HepG2 (cell line): ENCODE data around the gene LOC128125822.
A peak's percentile ranks its signal among the peaks of the same experiment; 100 is the strongest.

Experiments
- HOXA3 ChIP-seq: sonication (generic); formaldehyde crosslinking; IDR thresholded peaks from 2 replicates; pipeline ENCODE4 v1.5.0; 2020; ENCODE audit warnings: missing genetic modification reagents
- HOXA5 ChIP-seq: sonication (generic); formaldehyde crosslinking; IDR thresholded peaks from 2 replicates; pipeline ENCODE4 v1.4.0; 2020; ENCODE audit warnings: missing genetic modification reagents
- KAT8 ChIP-seq: IDR thresholded peaks from 2 replicates; pipeline ENCODE4 v1.6.1; 2016; ENCODE audit warnings: missing genetic modification reagents, missing compliant biosample characterization
- NFIB ChIP-seq: sonication (generic); formaldehyde crosslinking; IDR thresholded peaks from 2 replicates; pipeline ENCODE4 v1.9.0; 2021; ENCODE audit warnings: missing genetic modification reagents, mild to moderate bottlenecking, borderline replicate concordance
- NR0B2 ChIP-seq: sonication (generic); formaldehyde crosslinking; IDR thresholded peaks from 2 replicates; pipeline ENCODE4 v1.4.0; 2020; ENCODE audit warnings: mild to moderate bottlenecking, missing genetic modification reagents
- PCBP1 ChIP-seq: fragments of 200-400 bp; formaldehyde crosslinking; IDR thresholded peaks from 2 replicates; pipeline ENCODE4 v1.6.1; 2017; ENCODE audit warnings: mild to moderate bottlenecking, low read depth, low read length, borderline replicate concordance
- SALL2 ChIP-seq: sonication (generic); formaldehyde crosslinking; IDR thresholded peaks from 2 replicates; pipeline ENCODE4 v1.8.1; 2023; ENCODE audit warnings: mild to moderate bottlenecking, missing genetic modification reagents, inconsistent platforms
- SIX4 ChIP-seq: sonication (generic); formaldehyde crosslinking; IDR thresholded peaks from 2 replicates; pipeline ENCODE4 v1.4.0; 2020; ENCODE audit warnings: missing genetic modification reagents
- SP4 ChIP-seq: sonication (generic); formaldehyde crosslinking; IDR thresholded peaks from 2 replicates; pipeline ENCODE4 v1.8.1; 2023; ENCODE audit warnings: mild to moderate bottlenecking, missing genetic modification reagents
- TCF7 ChIP-seq: sonication (generic); IDR thresholded peaks from 2 replicates; pipeline ENCODE4 v1.6.1; 2016; ENCODE audit warnings: antibody characterized with exemption, low read depth
- XRCC5 ChIP-seq: fragments of 200-400 bp; formaldehyde crosslinking; optimal IDR thresholded peaks from 2 replicates; pipeline ENCODE3; 2017; ENCODE audit warnings: mild to moderate bottlenecking, low read length
- ZBTB21 ChIP-seq: sonication (generic); formaldehyde crosslinking; IDR thresholded peaks from 2 replicates; pipeline ENCODE4 v1.4.0; 2020; ENCODE audit warnings: missing genetic modification reagents
- ZKSCAN8 ChIP-seq: IDR thresholded peaks from 2 replicates; pipeline ENCODE4 v1.6.1; 2016; ENCODE audit warnings: borderline replicate concordance, missing genetic modification reagents, missing compliant biosample characterization
- ZNF33B ChIP-seq: sonication (generic); formaldehyde crosslinking; IDR thresholded peaks from 2 replicates; pipeline ENCODE4 v1.5.1; 2020; ENCODE audit warnings: mild to moderate bottlenecking, missing genetic modification reagents
- ZNF431 ChIP-seq: sonication (generic); formaldehyde crosslinking; IDR thresholded peaks from 2 replicates; pipeline ENCODE4 v1.9.0; 2022; ENCODE audit warnings: missing genetic modification reagents, low read depth, mild to moderate bottlenecking, borderline replicate concordance
- ZNF652 ChIP-seq: IDR thresholded peaks from 2 replicates; pipeline ENCODE4 v1.6.1; 2016; ENCODE audit warnings: low read depth, borderline replicate concordance
- ZNF782 ChIP-seq: sonication (generic); formaldehyde crosslinking; IDR thresholded peaks from 2 replicates; pipeline ENCODE4 v1.4.0; 2020; ENCODE audit warnings: missing genetic modification reagents, mild to moderate bottlenecking, borderline replicate concordance
- ZNF891 ChIP-seq: sonication (generic); formaldehyde crosslinking; IDR thresholded peaks from 2 replicates; pipeline ENCODE4 v1.5.0; 2020; ENCODE audit warnings: mild to moderate bottlenecking, missing genetic modification reagents
- TF ChIP-seq, protein P1 (sequence below), 2 experiments: sonication (generic) in 1 of 2; formaldehyde crosslinking in 1 of 2; IDR thresholded peaks; 2 replicates each; pipeline versions ENCODE4 v1.4.0 to v1.6.1; 2016 to 2020; ENCODE audit warnings: borderline replicate concordance in 1 of 2, low read depth in 1 of 2, mild to moderate bottlenecking in 1 of 2, missing genetic modification reagents in 1 of 2
- TF ChIP-seq, protein P2 (sequence below): sonication (generic); formaldehyde crosslinking; IDR thresholded peaks from 2 replicates; pipeline ENCODE4 v1.4.0; 2020; ENCODE audit warnings: missing genetic modification reagents
- TF ChIP-seq, protein P3 (sequence below): sonication (generic); formaldehyde crosslinking; IDR thresholded peaks from 2 replicates; pipeline ENCODE4 v1.5.0; 2020; ENCODE audit warnings: mild to moderate bottlenecking, missing genetic modification reagents

Gene LOC128125822

GRCh38 chr6:63527658-63528514, 44.4 kb upstream of the LOC128125822 start (continued):
- TF ChIP-seq, protein P1, sequence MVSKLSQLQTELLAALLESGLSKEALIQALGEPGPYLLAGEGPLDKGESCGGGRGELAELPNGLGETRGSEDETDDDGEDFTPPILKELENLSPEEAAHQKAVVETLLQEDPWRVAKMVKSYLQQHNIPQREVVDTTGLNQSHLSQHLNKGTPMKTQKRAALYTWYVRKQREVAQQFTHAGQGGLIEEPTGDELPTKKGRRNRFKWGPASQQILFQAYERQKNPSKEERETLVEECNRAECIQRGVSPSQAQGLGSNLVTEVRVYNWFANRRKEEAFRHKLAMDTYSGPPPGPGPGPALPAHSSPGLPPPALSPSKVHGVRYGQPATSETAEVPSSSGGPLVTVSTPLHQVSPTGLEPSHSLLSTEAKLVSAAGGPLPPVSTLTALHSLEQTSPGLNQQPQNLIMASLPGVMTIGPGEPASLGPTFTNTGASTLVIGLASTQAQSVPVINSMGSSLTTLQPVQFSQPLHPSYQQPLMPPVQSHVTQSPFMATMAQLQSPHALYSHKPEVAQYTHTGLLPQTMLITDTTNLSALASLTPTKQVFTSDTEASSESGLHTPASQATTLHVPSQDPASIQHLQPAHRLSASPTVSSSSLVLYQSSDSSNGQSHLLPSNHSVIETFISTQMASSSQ (IDR thresholded peaks at IDR 0.05; ENCODE audit: low read depth), result 0 out of 2 replicates have a peak, but pooled peaks have one; percentile 24
- TF ChIP-seq, protein P1 (CRISPR knock-in tag; IDR thresholded peaks at IDR 0.05; ENCODE audit: borderline replicate concordance), result peak; percentile 69; the same call in 1 of the 2 replicates
- TF ChIP-seq NFIB (CRISPR knock-in tag) (no peak), SP4 (no peak), SIX4 (CRISPR knock-in tag) (peak; percentile 94), HOXA3 (CRISPR knock-in tag) (peak; percentile 56; the same call in 1 of the 2 replicates), ZKSCAN8 (CRISPR knock-in tag) (peak; percentile 83; the same call in 1 of the 2 replicates), TCF7 (peak; percentile 86), PCBP1 (no peak), NR0B2 (CRISPR knock-in tag) (no peak), XRCC5 (peak; percentile 58), ZNF33B (no peak), KAT8 (CRISPR knock-in tag) (peak; percentile 82), ZBTB21 (CRISPR knock-in tag) (peak; percentile 86), ZNF782 (CRISPR knock-in tag) (no peak), ZNF891 (no peak), ZNF431 (CRISPR knock-in tag) (no peak), HOXA5 (0 out of 2 replicates have a peak, but pooled peaks have one; percentile 51), SALL2 (CRISPR knock-in tag) (peak; percentile 51; the same call in 1 of the 2 replicates), ZNF652 (CRISPR knock-in tag) (peak; percentile 58; the same call in 1 of the 2 replicates)
- TF ChIP-seq, protein P2, sequence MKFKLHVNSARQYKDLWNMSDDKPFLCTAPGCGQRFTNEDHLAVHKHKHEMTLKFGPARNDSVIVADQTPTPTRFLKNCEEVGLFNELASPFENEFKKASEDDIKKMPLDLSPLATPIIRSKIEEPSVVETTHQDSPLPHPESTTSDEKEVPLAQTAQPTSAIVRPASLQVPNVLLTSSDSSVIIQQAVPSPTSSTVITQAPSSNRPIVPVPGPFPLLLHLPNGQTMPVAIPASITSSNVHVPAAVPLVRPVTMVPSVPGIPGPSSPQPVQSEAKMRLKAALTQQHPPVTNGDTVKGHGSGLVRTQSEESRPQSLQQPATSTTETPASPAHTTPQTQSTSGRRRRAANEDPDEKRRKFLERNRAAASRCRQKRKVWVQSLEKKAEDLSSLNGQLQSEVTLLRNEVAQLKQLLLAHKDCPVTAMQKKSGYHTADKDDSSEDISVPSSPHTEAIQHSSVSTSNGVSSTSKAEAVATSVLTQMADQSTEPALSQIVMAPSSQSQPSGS (CRISPR knock-in tag), result peak; percentile 85; the same call in 1 of the 2 replicates
- TF ChIP-seq, protein P3, sequence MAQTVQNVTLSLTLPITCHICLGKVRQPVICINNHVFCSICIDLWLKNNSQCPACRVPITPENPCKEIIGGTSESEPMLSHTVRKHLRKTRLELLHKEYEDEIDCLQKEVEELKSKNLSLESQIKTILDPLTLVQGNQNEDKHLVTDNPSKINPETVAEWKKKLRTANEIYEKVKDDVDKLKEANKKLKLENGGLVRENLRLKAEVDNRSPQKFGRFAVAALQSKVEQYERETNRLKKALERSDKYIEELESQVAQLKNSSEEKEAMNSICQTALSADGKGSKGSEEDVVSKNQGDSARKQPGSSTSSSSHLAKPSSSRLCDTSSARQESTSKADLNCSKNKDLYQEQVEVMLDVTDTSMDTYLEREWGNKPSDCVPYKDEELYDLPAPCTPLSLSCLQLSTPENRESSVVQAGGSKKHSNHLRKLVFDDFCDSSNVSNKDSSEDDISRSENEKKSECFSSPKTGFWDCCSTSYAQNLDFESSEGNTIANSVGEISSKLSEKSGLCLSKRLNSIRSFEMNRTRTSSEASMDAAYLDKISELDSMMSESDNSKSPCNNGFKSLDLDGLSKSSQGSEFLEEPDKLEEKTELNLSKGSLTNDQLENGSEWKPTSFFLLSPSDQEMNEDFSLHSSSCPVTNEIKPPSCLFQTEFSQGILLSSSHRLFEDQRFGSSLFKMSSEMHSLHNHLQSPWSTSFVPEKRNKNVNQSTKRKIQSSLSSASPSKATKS, result no peak
